Measurements from ENCODE around the gene DARS2. TPM values are rescaled to one million over a fixed set of nuclear protein-coding genes. Genes with fewer than 3 reads are reported as not detected.
"Not testable (repeated sequence)": the region's sequence is repeated elsewhere in the genome, so short reads cannot be mapped to it uniquely, and the experiment has no call there.

The DARS2 gene
- total and polyA plus RNA-seq, 10 of the 15 experiments (the other 5 are each of a cell fraction or from before 2014, with no cell fraction given) = 23.9 to 69.7 (median 37.3) TPM

GRCh38 chr1:173798078-173798477, 26.4 kb upstream of the DARS2 start:
- H3K36me3 ChIP-seq (ENCODE audit: control insufficient read depth in 2 of 2, insufficient read depth in 2 of 2, low read length in 1 of 2) = peaks cover 2 to 9% of the 10 kb centered on the region in 2 experiments; a peak in 3 of 4 replicates
- H3K9ac ChIP-seq (ENCODE audit: control insufficient read depth, insufficient read depth, low read length) = no peak overlapping the region
- H3K4me3 ChIP-seq = no peak overlapping the region
- FAIRE-seq (no peak), ATAC-seq (no peak), DNase-seq (ENCODE audit: low read depth, low spot score) (no peak)
- no peaks in the 10 kb centered on the region for H4K20me1 ChIP-seq (ENCODE audit: control insufficient read depth, insufficient read depth)
- in situ Hi-C loops (cut with MboI) (no loop called here), intact Hi-C loops (cut with micrococcal nuclease; ENCODE audit: unreplicated experiment) (no loop called here)
- no peak overlapping the region for H2AFZ ChIP-seq (ENCODE audit: control insufficient read depth, low read depth, low read length)
- BruUV-seq (replicated peaks) = no TSS peak
- no peaks in the 10 kb centered on the region for H3K9me3 ChIP-seq (replicated peaks; ENCODE audit: control insufficient read depth, insufficient read depth, low read length)
- POLR2A ChIA-PET = no interaction called here
- SMC1A ChIA-PET (ENCODE audit: uncharacterized antibody, unreplicated experiment) = no interaction called here
- H3K27ac ChIP-seq (ENCODE audit: control insufficient read depth, insufficient read depth) = no peak overlapping the region
- no peaks in the 10 kb centered on the region for H3K27me3 ChIP-seq (replicated peaks in 1 of 2; ENCODE audit: control insufficient read depth in 2 of 2, insufficient read depth in 2 of 2, low read length in 1 of 2)
- H3K4me2 ChIP-seq (ENCODE audit: control insufficient read depth, insufficient read depth) = no peak overlapping the region
- RAD21 ChIA-PET (ENCODE audit: unreplicated experiment) = interaction anchor here (1.3 kb wide), 1 partner anchor 367 kb away, joined by 3 read pairs; no protein-coding TSS in a partner anchor
- no peaks in the 10 kb centered on the region for H3K79me2 ChIP-seq (ENCODE audit: control insufficient read depth, insufficient read depth, low read length)
- CTCF ChIA-PET = no interaction called here
- no peaks in the 10 kb centered on the region for H3K4me1 ChIP-seq (ENCODE audit: control insufficient read depth, insufficient read depth, low read length)
- no peak for TF ChIP-seq ZNF207 (IDR thresholded peaks at IDR 0.05; ENCODE audit: borderline replicate concordance)
- no peak for TF ChIP-seq HDAC6 (IDR thresholded peaks at IDR 0.05; ENCODE audit: unreplicated experiment)

GRCh38 chr1:173799995-173800394, 24.5 kb upstream of the DARS2 start:
- H3K27ac ChIP-seq (ENCODE audit: control insufficient read depth, insufficient read depth); H3K9ac ChIP-seq (ENCODE audit: control insufficient read depth, insufficient read depth, low read length); H3K9me3 ChIP-seq (replicated peaks; ENCODE audit: control insufficient read depth, insufficient read depth, low read length); H3K4me1 ChIP-seq (ENCODE audit: control insufficient read depth, insufficient read depth, low read length); H3K4me3 ChIP-seq; H2AFZ ChIP-seq (ENCODE audit: control insufficient read depth, low read depth, low read length); DNase-seq (ENCODE audit: low read depth, low spot score); ATAC-seq; intact Hi-C loops (cut with micrococcal nuclease; ENCODE audit: unreplicated experiment); in situ Hi-C loops (cut with MboI); H3K79me2 ChIP-seq (ENCODE audit: control insufficient read depth, insufficient read depth, low read length); H3K27me3 ChIP-seq (replicated peaks in 1 of 2; ENCODE audit: control insufficient read depth in 2 of 2, insufficient read depth in 2 of 2, low read length in 1 of 2); FAIRE-seq; SMC1A ChIA-PET (ENCODE audit: uncharacterized antibody, unreplicated experiment); H4K20me1 ChIP-seq (ENCODE audit: control insufficient read depth, insufficient read depth); H3K4me2 ChIP-seq (ENCODE audit: control insufficient read depth, insufficient read depth); POLR2A ChIA-PET; RAD21 ChIA-PET (ENCODE audit: unreplicated experiment); BruUV-seq (replicated peaks); CTCF ChIA-PET: not testable (repeated sequence)
- peaks cover 4 to 14% of the 10 kb centered on the region in 2 experiments for H3K36me3 ChIP-seq (ENCODE audit: control insufficient read depth in 2 of 2, insufficient read depth in 2 of 2, low read length in 1 of 2)
- WGBS (ENCODE audit: insufficient coverage, insufficient replicate concordance, low lambda C conversion rate, missing lambda C conversion rate) = 100% methylated on average over 1 of the region's 1 CpG

All from GM12878 (cell line).